ENCODE measurements around the gene NLRC5.

DNA sequence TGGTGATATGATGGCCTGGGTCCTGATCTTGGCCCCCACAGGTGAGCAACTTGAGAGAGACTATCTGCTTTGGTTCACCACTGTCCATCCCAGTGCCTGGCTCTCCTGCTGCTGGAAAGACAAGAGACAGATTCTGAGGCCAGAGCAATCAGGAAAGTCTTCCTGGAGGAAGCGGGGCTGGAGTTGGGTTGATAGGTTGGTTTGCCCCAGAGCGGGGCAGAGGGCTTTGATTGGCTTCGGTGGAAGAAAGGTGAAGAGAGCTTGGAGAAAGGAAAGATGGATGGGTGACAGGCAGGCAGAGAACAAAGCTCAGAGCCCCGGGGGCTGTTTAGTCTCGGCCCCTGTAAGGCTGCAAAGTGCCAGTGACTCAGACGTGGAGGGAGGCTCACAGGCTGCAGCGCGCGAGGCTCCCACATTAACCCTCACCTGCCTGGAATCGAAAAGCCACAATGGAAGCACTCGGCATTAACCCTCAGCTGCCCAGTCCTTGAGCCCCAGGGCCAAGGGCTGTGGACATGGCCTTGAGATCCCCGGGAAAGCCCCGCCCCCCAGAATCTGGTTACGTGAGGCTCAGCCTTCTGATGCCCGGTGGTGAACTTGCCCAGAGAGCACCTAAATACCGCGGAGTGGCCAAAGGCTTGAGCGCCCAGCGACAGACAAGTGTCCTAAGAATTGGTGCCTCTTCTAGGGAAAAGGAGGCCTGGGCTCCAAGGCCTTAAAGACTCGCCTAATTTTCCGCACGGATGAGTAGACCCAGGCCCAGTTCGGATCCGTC, 102.0 kb downstream of the NLRC5 start:
- TF ChIP-seq, protein P1, sequence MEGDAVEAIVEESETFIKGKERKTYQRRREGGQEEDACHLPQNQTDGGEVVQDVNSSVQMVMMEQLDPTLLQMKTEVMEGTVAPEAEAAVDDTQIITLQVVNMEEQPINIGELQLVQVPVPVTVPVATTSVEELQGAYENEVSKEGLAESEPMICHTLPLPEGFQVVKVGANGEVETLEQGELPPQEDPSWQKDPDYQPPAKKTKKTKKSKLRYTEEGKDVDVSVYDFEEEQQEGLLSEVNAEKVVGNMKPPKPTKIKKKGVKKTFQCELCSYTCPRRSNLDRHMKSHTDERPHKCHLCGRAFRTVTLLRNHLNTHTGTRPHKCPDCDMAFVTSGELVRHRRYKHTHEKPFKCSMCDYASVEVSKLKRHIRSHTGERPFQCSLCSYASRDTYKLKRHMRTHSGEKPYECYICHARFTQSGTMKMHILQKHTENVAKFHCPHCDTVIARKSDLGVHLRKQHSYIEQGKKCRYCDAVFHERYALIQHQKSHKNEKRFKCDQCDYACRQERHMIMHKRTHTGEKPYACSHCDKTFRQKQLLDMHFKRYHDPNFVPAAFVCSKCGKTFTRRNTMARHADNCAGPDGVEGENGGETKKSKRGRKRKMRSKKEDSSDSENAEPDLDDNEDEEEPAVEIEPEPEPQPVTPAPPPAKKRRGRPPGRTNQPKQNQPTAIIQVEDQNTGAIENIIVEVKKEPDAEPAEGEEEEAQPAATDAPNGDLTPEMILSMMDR (IDR thresholded peaks at IDR 0.05) = no peak
- no peak for TF ChIP-seq POLR2A (IDR thresholded peaks at IDR 0.05)

All from body of pancreas (tissue), 4 donors.